HCT116 (cell line): Measurements from ENCODE around the gene LRRC4B. TPM values are rescaled to one million over a fixed set of nuclear protein-coding genes. Genes with fewer than 3 reads are reported as not detected.
"Not testable (repeated sequence)": the region's sequence is repeated elsewhere in the genome, so short reads cannot be mapped to it uniquely, and the experiment has no call there.

Experiments used
- ATAC-seq: fragments of 200-7000 bp; cut with Tn5 transposase; 2 replicates; pipeline ENCODE4 v1.9.1; 2020; ENCODE audit warnings: mild to moderate bottlenecking, moderate library complexity
- BruUV-seq: library from RNA; stranded (reverse); fragments of 400-500 nt; replicated peaks from 2 replicates; lab custom pipeline; 2021; lab: Mats Ljungman, UMichigan
- CTCF ChIA-PET: fragments of 300-600 bp; sonication (Branson Sonifier 250); formaldehyde crosslinking; loops from one replicate; lab custom pipeline; 2021; ENCODE audit warnings: antibody characterized with exemption; lab: Charles Lee
- POLR2A ChIA-PET: fragments of 300-600, 350-600 bp; sonication (Branson Sonifier 250); formaldehyde crosslinking; loops from one replicate; lab custom pipeline; 2021; ENCODE audit warnings: antibody characterized with exemption; lab: Charles Lee
- RAD21 ChIA-PET, 2 experiments: fragments of 300-600 bp; sonication (Branson Sonifier 250); formaldehyde crosslinking; loops; one replicate each; lab custom pipeline; 2023; ENCODE audit warnings: low total read pairs in 2 of 2; ENCODE audit not compliant: uncharacterized antibody in 2 of 2, unreplicated experiment in 2 of 2, low non-redundant PET in 1 of 2; lab: Charles Lee
- DNase-seq: peaks from one replicate; pipeline ENCODE4 v3.0.0-alpha.2; 2010; ENCODE audit warnings: low read depth, low spot score
- H2AFZ ChIP-seq: fragments of 200-600 bp; shearing (Covaris generic), sonication (generic); 2 replicates; pipeline ENCODE4 v1.6.1; 2017; ENCODE audit warnings: low read depth, mixed run types, mixed read lengths, antibody characterized with exemption, low read length; ENCODE audit not compliant: poor library complexity, severe bottlenecking
- H3K27ac ChIP-seq: 2 replicates; pipeline ENCODE4 v1.5.1; 2012; ENCODE audit warnings: low read depth, low read length
- H3K27me3 ChIP-seq: fragments of 200-600 bp; sonication (generic); 2 replicates; pipeline ENCODE4 v1.6.1; 2016; ENCODE audit warnings: mixed run types, low read length, mixed read lengths; ENCODE audit not compliant: insufficient read depth
- H3K36me3 ChIP-seq, 2 experiments: fragments of 200-500 bp in 1 of 2; fragments of 200-600 bp in 1 of 2; sonication (Bioruptor generic) in 1 of 2; sonication (generic) in 1 of 2; 2 replicates each; pipeline versions ENCODE4 v1.5.1 to v1.6.1; 2014 to 2016; ENCODE audit warnings: low read length in 2 of 2, inconsistent platforms in 1 of 2, mixed read lengths in 1 of 2, mixed run types in 1 of 2; ENCODE audit not compliant: insufficient read depth in 2 of 2, control insufficient read depth in 1 of 2
- H3K4me1 ChIP-seq, 2 experiments: fragments of 200-600 bp in 1 of 2; sonication (generic) in 1 of 2; 2 replicates each; pipeline versions ENCODE4 v1.5.1 to v1.6.1; 2012 to 2017; ENCODE audit warnings: low read length in 2 of 2, inconsistent platforms in 1 of 2, mild to moderate bottlenecking in 1 of 2, mixed read lengths in 1 of 2, mixed run types in 1 of 2, moderate library complexity in 1 of 2; ENCODE audit not compliant: insufficient read depth in 2 of 2, control insufficient read depth in 1 of 2
- H3K4me2 ChIP-seq: fragments of 200-600 bp; sonication (generic); 2 replicates; pipeline ENCODE4 v1.6.1; 2017; ENCODE audit warnings: mixed run types, low read length, mixed read lengths
- H3K4me3 ChIP-seq, 2 experiments: fragments of 200-600 bp in 1 of 2; sonication (generic) in 1 of 2; replicated peaks in 1 of 2; 2 replicates each; pipeline ENCODE4 v1.5.1; 2011 to 2016; ENCODE audit warnings: low read length in 2 of 2, control low read depth in 1 of 2, low read depth in 1 of 2, mild to moderate bottlenecking in 1 of 2, mixed read lengths in 1 of 2, mixed run types in 1 of 2
- H3K79me2 ChIP-seq: fragments of 200-600 bp; sonication (generic); 2 replicates; pipeline ENCODE4 v1.6.1; 2017; ENCODE audit warnings: mild to moderate bottlenecking, mixed run types, low read length, moderate library complexity, mixed read lengths; ENCODE audit not compliant: insufficient read depth
- H3K9ac ChIP-seq: fragments of 200-600 bp; sonication (generic); 2 replicates; pipeline ENCODE4 v1.6.1; 2016; ENCODE audit warnings: low read length, mixed read lengths
- H3K9me2 ChIP-seq: fragments of 200-600 bp; sonication (generic), shearing (Covaris generic); 2 replicates; pipeline ENCODE4 v1.6.1; 2017; ENCODE audit warnings: mixed run types, mild to moderate bottlenecking, moderate library complexity; ENCODE audit not compliant: insufficient read depth
- H3K9me3 ChIP-seq, 2 experiments: fragments of 200-500 bp in 1 of 2; fragments of 200-600 bp in 1 of 2; sonication (Bioruptor generic) in 1 of 2; sonication (generic) in 1 of 2; 2 replicates each; pipeline ENCODE4 v1.6.1; 2014 to 2017; ENCODE audit warnings: low read length in 2 of 2, mixed read lengths in 2 of 2, inconsistent platforms in 1 of 2, low read depth in 1 of 2, mild to moderate bottlenecking in 1 of 2, mixed run types in 1 of 2, moderate library complexity in 1 of 2; ENCODE audit not compliant: control insufficient read depth in 1 of 2, insufficient read depth in 1 of 2
- H4K20me1 ChIP-seq: fragments of 200-600 bp; sonication (generic), shearing (Covaris generic); 2 replicates; pipeline ENCODE4 v1.6.1; 2017; ENCODE audit warnings: mixed run types, mild to moderate bottlenecking, moderate library complexity; ENCODE audit not compliant: insufficient read depth
- ATF3 ChIP-seq: IDR thresholded peaks from 2 replicates; pipeline ENCODE4 v1.6.1; 2012
- CBX3 ChIP-seq: IDR thresholded peaks from 2 replicates; pipeline ENCODE4 v1.6.1; 2012; ENCODE audit warnings: low read depth
- CEBPB ChIP-seq: IDR thresholded peaks from 2 replicates; pipeline ENCODE4 v1.6.1; 2012; ENCODE audit warnings: low read depth
- EZH2 ChIP-seq: fragments of 200-600 bp; sonication (generic); IDR thresholded peaks from 2 replicates; pipeline ENCODE4 v1.6.1; 2017; ENCODE audit warnings: antibody characterized with exemption, mixed run types
- EZH2phosphoT487 ChIP-seq: fragments of 200-600 bp; IDR thresholded peaks from 2 replicates; pipeline ENCODE4 v1.6.1; 2018; ENCODE audit warnings: antibody characterized with exemption, borderline replicate concordance
- FOSL1 ChIP-seq: IDR thresholded peaks from 2 replicates; pipeline ENCODE4 v1.6.1; 2012; ENCODE audit warnings: low read depth
- JUND ChIP-seq: IDR thresholded peaks from 2 replicates; pipeline ENCODE4 v1.6.1; 2012
- MAX ChIP-seq: IDR thresholded peaks from 2 replicates; pipeline ENCODE4 v1.6.1; 2012
- POLR2A ChIP-seq: IDR thresholded peaks from 2 replicates; pipeline ENCODE4 v1.7.0; 2011; ENCODE audit warnings: borderline replicate concordance; ENCODE audit not compliant: insufficient read depth, insufficient read length; ENCODE audit errors: extremely low read depth
- POLR2AphosphoS5 ChIP-seq: IDR thresholded peaks from 2 replicates; pipeline ENCODE4 v1.6.1; 2011; ENCODE audit warnings: mild to moderate bottlenecking, low read depth, low read length, moderate library complexity
- RAD21 ChIP-seq: IDR thresholded peaks from 2 replicates; pipeline ENCODE4 v1.6.1; 2012; ENCODE audit warnings: low read depth, mild to moderate bottlenecking
- REST ChIP-seq: IDR thresholded peaks from 2 replicates; pipeline ENCODE4 v1.6.1; 2012; ENCODE audit warnings: low read depth
- SP1 ChIP-seq: IDR thresholded peaks from 2 replicates; pipeline ENCODE4 v1.6.1; 2012; ENCODE audit warnings: low read depth
- SRF ChIP-seq: IDR thresholded peaks from 2 replicates; pipeline ENCODE4 v1.6.1; 2012; ENCODE audit warnings: low read depth
- TCF7L2 ChIP-seq: IDR thresholded peaks from 2 replicates; pipeline ENCODE4 v1.7.0; 2011; ENCODE audit warnings: borderline replicate concordance, inconsistent platforms; ENCODE audit not compliant: insufficient read depth, insufficient read length; ENCODE audit errors: extremely low read depth
- YY1 ChIP-seq: IDR thresholded peaks from 2 replicates; pipeline ENCODE4 v1.6.1; 2011; ENCODE audit warnings: low read length, low read depth, moderate library complexity, mild to moderate bottlenecking; ENCODE audit not compliant: insufficient replicate concordance; ENCODE audit errors: extremely low read depth
- ZBTB33 ChIP-seq: IDR thresholded peaks from 2 replicates; pipeline ENCODE4 v1.6.1; 2011; ENCODE audit warnings: mild to moderate bottlenecking, low read length, moderate library complexity; ENCODE audit not compliant: insufficient replicate concordance; ENCODE audit errors: extremely low read depth
- ZFX ChIP-seq: fragments of 450-650 bp; IDR thresholded peaks from 2 replicates; pipeline ENCODE4 v1.6.1; 2017
- ZNF274 ChIP-seq: fragments of 200-500 bp; sonication (Bioruptor generic); IDR thresholded peaks from 2 replicates; pipeline ENCODE4 v1.6.1; 2014; ENCODE audit warnings: mild to moderate bottlenecking, low read depth, low read length, inconsistent platforms
- intact Hi-C: fragments of 100-400 bp; cut with micrococcal nuclease; formaldehyde crosslinking; loops from 2 replicates; pipeline ENCODE4 v1.10.0; 2022
- total RNA-seq: library from RNA; stranded (reverse); gene quantifications from one replicate; pipeline ENCODE4 v1.2.1, GENCODE V29; 2021; ENCODE audit not compliant: unreplicated experiment

The LRRC4B gene
- total RNA-seq, 1 experiment from 2014 or later: 0.89 TPM

- no peak for DNase-seq
- H3K9ac ChIP-seq: no peak overlapping the region
- H3K27ac ChIP-seq: no peak overlapping the region
- H3K4me2 ChIP-seq: no peak overlapping the region
- no TSS peak for BruUV-seq
- no peaks in the 10 kb centered on the region for H3K9me2 ChIP-seq
- H3K4me1 ChIP-seq: no peaks in the 10 kb centered on the region
- peaks cover 7 to 20% of the 10 kb centered on the region in 2 experiments; a peak in 3 of 4 replicates for H3K9me3 ChIP-seq
- ChIA-PET CTCF (no interaction called here), RAD21 (no interaction called here), POLR2A (no interaction called here)
- H4K20me1 ChIP-seq: no peaks in the 10 kb centered on the region
- intact Hi-C loops: loop anchor here (10.0 kb wide), 1 partner anchor 124 kb away; no protein-coding TSS in a partner anchor
- no peaks in the 10 kb centered on the region for H3K27me3 ChIP-seq
- ATAC-seq: no peak
- no peak overlapping the region for H3K4me3 ChIP-seq
- H3K36me3 ChIP-seq: no peaks in the 10 kb centered on the region
- no peak for TF ChIP-seq FOSL1
- no peak for TF ChIP-seq REST
- no peak for TF ChIP-seq POLR2AphosphoS5
- no peak for TF ChIP-seq JUND
- TF ChIP-seq ZFX: no peak
- no peak for TF ChIP-seq SP1
- TF ChIP-seq RAD21: no peak
- TF ChIP-seq CBX3: no peak
- TF ChIP-seq CEBPB: no peak
- no peak for TF ChIP-seq MAX
- no peak for TF ChIP-seq EZH2
- no peak for TF ChIP-seq EZH2phosphoT487
- TF ChIP-seq ATF3: no peak
- no peak for TF ChIP-seq ZNF274
- no peak for TF ChIP-seq ZBTB33
- no peak for TF ChIP-seq POLR2A
- no peak for TF ChIP-seq SRF
- no peak for TF ChIP-seq TCF7L2
- TF ChIP-seq YY1: no peak
- no peak overlapping the region for H2AFZ ChIP-seq
- H3K79me2 ChIP-seq: no peaks in the 10 kb centered on the region
These were observed 37.0 kb downstream of the LRRC4B start for GRCh38 chr19:50531171-50531612.

- intact Hi-C loops, H3K9me3 ChIP-seq, H4K20me1 ChIP-seq, H3K4me3 ChIP-seq, H3K36me3 ChIP-seq, CTCF ChIA-PET, H3K79me2 ChIP-seq, H3K9ac ChIP-seq, H2AFZ ChIP-seq, H3K4me1 ChIP-seq, BruUV-seq, RAD21 ChIA-PET, H3K27ac ChIP-seq, ATAC-seq, DNase-seq, H3K9me2 ChIP-seq, H3K4me2 ChIP-seq, H3K27me3 ChIP-seq: not testable (repeated sequence)
- POLR2A ChIA-PET: interaction anchor here (0.7 kb wide), 1 partner anchor 346 kb away, joined by 3 read pairs; no protein-coding TSS in a partner anchor
These were observed 40.2 kb downstream of the LRRC4B start for GRCh38 chr19:50528052-50528451.
